Keratinocyte (primary cell): ENCODE measurements around the gene PAX5. TPM values are rescaled to one million over a fixed set of nuclear protein-coding genes. Genes with fewer than 3 reads are reported as not detected.

Source experiments
- DNase-seq: peaks from one replicate; pipeline ENCODE4 v3.0.0-alpha.2; 2011; ENCODE audit warnings: low read depth, missing footprints, low spot score
- FAIRE-seq: peaks from 2 replicates; lab custom pipeline; 2011; peaks lifted over from hg19 to GRCh38; lab: Jason Lieb, UNC
- H2AFZ ChIP-seq: 2 replicates; pipeline ENCODE4 v1.6.0; 2012; ENCODE audit warnings: low read length, control low read depth, inconsistent platforms; ENCODE audit not compliant: control insufficient read depth
- H3K27ac ChIP-seq: 2 replicates; pipeline ENCODE4 v1.5.1; 2011; ENCODE audit warnings: low read length; ENCODE audit not compliant: control insufficient read depth, insufficient read depth
- H3K27me3 ChIP-seq: 3 replicates; pipeline ENCODE4 v1.6.0; 2011; ENCODE audit warnings: low read length; ENCODE audit not compliant: control insufficient read depth, insufficient read depth; ENCODE audit errors: extremely low read depth
- H3K36me3 ChIP-seq, 2 experiments: 2 replicates in 1 of 2; 3 replicates in 1 of 2; pipeline ENCODE4 v1.5.1; 2011; ENCODE audit warnings: low read length in 2 of 2, mild to moderate bottlenecking in 1 of 2; ENCODE audit not compliant: control insufficient read depth in 2 of 2, insufficient read depth in 2 of 2; ENCODE audit errors: extremely low read depth in 1 of 2
- H3K4me1 ChIP-seq: 3 replicates; pipeline ENCODE4 v1.5.1; 2011; ENCODE audit warnings: low read length; ENCODE audit not compliant: control insufficient read depth, insufficient read depth; ENCODE audit errors: extremely low read depth
- H3K4me2 ChIP-seq: 3 replicates; pipeline ENCODE4 v1.6.0; 2011; ENCODE audit warnings: low read depth, low read length; ENCODE audit not compliant: control insufficient read depth, insufficient read depth; ENCODE audit errors: extremely low read depth
- H3K4me3 ChIP-seq, 3 experiments: fragments of 200-600 bp in 1 of 3; sonication (generic) in 1 of 3; 2 replicates in 2 of 3; 3 replicates in 1 of 3; pipeline ENCODE4 v1.5.1; 2011 to 2016; ENCODE audit warnings: low read length in 3 of 3, mild to moderate bottlenecking in 3 of 3, control low read depth in 2 of 3, inconsistent platforms in 1 of 3, low read depth in 1 of 3, mixed read lengths in 1 of 3, mixed run types in 1 of 3, moderate library complexity in 1 of 3; ENCODE audit not compliant: control insufficient read depth in 2 of 3, insufficient read depth in 2 of 3; ENCODE audit errors: extremely low read depth in 1 of 3
- H3K79me2 ChIP-seq: 2 replicates; pipeline ENCODE4 v1.6.0; 2012; ENCODE audit warnings: low read length; ENCODE audit not compliant: control insufficient read depth, insufficient read depth
- H3K9ac ChIP-seq: 3 replicates; pipeline ENCODE4 v1.6.0; 2011; ENCODE audit warnings: low read length; ENCODE audit not compliant: control insufficient read depth, insufficient read depth; ENCODE audit errors: extremely low read depth
- H3K9me1 ChIP-seq: 3 replicates; pipeline ENCODE4 v1.6.0; 2011; ENCODE audit warnings: low read length; ENCODE audit not compliant: control insufficient read depth, insufficient read depth; ENCODE audit errors: extremely low read depth
- H3K9me3 ChIP-seq: 2 replicates; pipeline ENCODE4 v1.5.1; 2012; ENCODE audit warnings: low read depth, low read length; ENCODE audit not compliant: control insufficient read depth
- H4K20me1 ChIP-seq: 3 replicates; pipeline ENCODE4 v1.6.0; 2011; ENCODE audit warnings: low read length; ENCODE audit not compliant: control insufficient read depth, insufficient read depth; ENCODE audit errors: extremely low read depth
- EZH2 ChIP-seq: IDR thresholded peaks from one replicate; pipeline ENCODE4 v1.6.1; 2012; ENCODE audit warnings: inconsistent platforms, mild to moderate bottlenecking, low read length, moderate library complexity
- dilution Hi-C: fragments of 300-500 bp; cut with MboI; formaldehyde crosslinking; loops from one replicate; pipeline ENCODE4 v1.7.0; 2020; ENCODE audit warnings: low sequenced_read_pairs; ENCODE audit not compliant: extremely low pct_ligation_motif_present
- polyA plus RNA-seq, 5 experiments: library from polyadenylated mRNA; depleted of rRNA in 3 of 5; stranded (reverse) in 3 of 5; stranded (forward) in 1 of 5; unstranded in 1 of 5; fragments of >200 nt; gene quantifications; 1 replicate in 1 of 5; 2 replicates in 3 of 5; 3 replicates in 1 of 5; pipeline versions ENCODE4 v1.2.1 to v1.2.3, GENCODE V29; 2011 to 2012; ENCODE audit warnings: missing spikeins in 2 of 5, low read depth in 1 of 5, low replicate concordance in 1 of 5
- TF ChIP-seq, protein P1 (sequence below), 3 experiments: IDR thresholded peaks in 1 of 3; conservative IDR thresholded peaks in 1 of 3; optimal IDR thresholded peaks in 1 of 3; 2 replicates in 2 of 3; 3 replicates in 1 of 3; pipeline versions ENCODE3 to v1.5.1; 2011; ENCODE audit warnings: low read length in 3 of 3, mild to moderate bottlenecking in 3 of 3, moderate library complexity in 2 of 3, control low read depth in 1 of 3, inconsistent platforms in 1 of 3; ENCODE audit not compliant: insufficient read depth in 2 of 3; ENCODE audit errors: extremely low read depth in 1 of 3

Gene PAX5
- polyA plus RNA-seq, 1 donor (not counting 4 experiments of a cell fraction or from before 2014, with no cell fraction given) = not detected

GRCh38 chr9:37026113-37026930, 7.7 kb downstream of the PAX5 start:
- FAIRE-seq (no peak), DNase-seq (no peak)
- TF ChIP-seq EZH2 = peak; percentile 71
- TF ChIP-seq, protein P1, sequence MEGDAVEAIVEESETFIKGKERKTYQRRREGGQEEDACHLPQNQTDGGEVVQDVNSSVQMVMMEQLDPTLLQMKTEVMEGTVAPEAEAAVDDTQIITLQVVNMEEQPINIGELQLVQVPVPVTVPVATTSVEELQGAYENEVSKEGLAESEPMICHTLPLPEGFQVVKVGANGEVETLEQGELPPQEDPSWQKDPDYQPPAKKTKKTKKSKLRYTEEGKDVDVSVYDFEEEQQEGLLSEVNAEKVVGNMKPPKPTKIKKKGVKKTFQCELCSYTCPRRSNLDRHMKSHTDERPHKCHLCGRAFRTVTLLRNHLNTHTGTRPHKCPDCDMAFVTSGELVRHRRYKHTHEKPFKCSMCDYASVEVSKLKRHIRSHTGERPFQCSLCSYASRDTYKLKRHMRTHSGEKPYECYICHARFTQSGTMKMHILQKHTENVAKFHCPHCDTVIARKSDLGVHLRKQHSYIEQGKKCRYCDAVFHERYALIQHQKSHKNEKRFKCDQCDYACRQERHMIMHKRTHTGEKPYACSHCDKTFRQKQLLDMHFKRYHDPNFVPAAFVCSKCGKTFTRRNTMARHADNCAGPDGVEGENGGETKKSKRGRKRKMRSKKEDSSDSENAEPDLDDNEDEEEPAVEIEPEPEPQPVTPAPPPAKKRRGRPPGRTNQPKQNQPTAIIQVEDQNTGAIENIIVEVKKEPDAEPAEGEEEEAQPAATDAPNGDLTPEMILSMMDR (optimal IDR thresholded peaks at IDR 0.05 in 1 of 3, IDR thresholded peaks at IDR 0.05 in 1 of 3, conservative IDR thresholded peaks at IDR 0.05 in 1 of 3; ENCODE audit: extremely low read depth in 1 of 3, insufficient read depth in 2 of 3, low read length in 3 of 3) = no peak
- Histone ChIP-seq H3K4me2 (peak overlapping the region; percentile 63), H3K79me2 (no peaks in the 10 kb centered on the region), H3K9ac (no peak overlapping the region), H3K4me1 (peaks cover 12% of the 10 kb centered on the region), H3K4me3 (peak overlapping the region in 1 of 3 experiments; percentile 28), H3K27me3 (peaks cover 98% of the 10 kb centered on the region), H3K27ac (no peak overlapping the region), H3K9me3 (no peaks in the 10 kb centered on the region), H3K36me3 (no peaks in the 10 kb centered on the region), H4K20me1 (peaks cover 6% of the 10 kb centered on the region), H2AFZ (no peak overlapping the region), H3K9me1 (no peaks in the 10 kb centered on the region)
- dilution Hi-C loops = no loop called here

DNA sequence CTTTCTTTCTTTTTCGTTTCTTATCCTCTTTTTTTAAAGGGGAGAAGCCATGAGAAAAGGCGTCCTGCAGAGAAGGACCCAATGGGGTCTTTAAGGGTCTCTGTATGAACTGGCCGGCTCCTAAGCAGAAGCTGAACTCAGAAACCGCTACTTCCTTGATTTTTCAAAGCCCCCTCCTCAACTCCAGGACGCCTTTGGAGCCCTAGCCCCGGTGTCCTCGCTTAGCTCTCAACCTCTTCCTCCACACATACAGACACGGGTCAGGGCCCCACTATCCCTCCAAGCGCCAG, 8.3 kb downstream of the PAX5 start:
- peak overlapping the region in 1 of 3 experiments; percentile 48 for H3K4me3 ChIP-seq
- no peak for FAIRE-seq
- H3K27me3 ChIP-seq = peaks cover 96% of the 10 kb centered on the region

More for the DNA sequence above, 8.3 kb downstream of the PAX5 start:
- Histone ChIP-seq H3K4me2 (peak overlapping the region; percentile 63), H2AFZ (no peak overlapping the region), H3K9me3 (no peaks in the 10 kb centered on the region), H3K9ac (no peak overlapping the region), H3K4me1 (peaks cover 12% of the 10 kb centered on the region), H3K9me1 (no peaks in the 10 kb centered on the region), H3K27ac (no peak overlapping the region), H4K20me1 (peaks cover 6% of the 10 kb centered on the region), H3K36me3 (no peaks in the 10 kb centered on the region), H3K79me2 (no peaks in the 10 kb centered on the region)
- TF ChIP-seq EZH2 = no peak
- TF ChIP-seq, protein P1 (optimal IDR thresholded peaks at IDR 0.05 in 1 of 3, IDR thresholded peaks at IDR 0.05 in 1 of 3, conservative IDR thresholded peaks at IDR 0.05 in 1 of 3; ENCODE audit: extremely low read depth in 1 of 3, insufficient read depth in 2 of 3, low read length in 3 of 3) = no peak
- no peak for DNase-seq
- dilution Hi-C loops = no loop called here
